Mammary epithelial cell (primary cell): Measurements from ENCODE around the gene ZNF273.

Experiments used
- EZH2 ChIP-seq: IDR thresholded peaks from 2 replicates; pipeline ENCODE4 v1.6.1; 2012; ENCODE audit warnings: low read length, inconsistent platforms, borderline replicate concordance
- TF ChIP-seq, protein P1 (sequence below), 2 donors: IDR thresholded peaks in 1 of 2; conservative IDR thresholded peaks in 1 of 2; 2 replicates each; pipeline ENCODE4 v1.5.1; 2011 to 2012; ENCODE audit warnings: inconsistent platforms in 2 of 2, low read length in 2 of 2, mild to moderate bottlenecking in 2 of 2, control low read depth in 1 of 2, low read depth in 1 of 2; ENCODE audit not compliant: insufficient read depth in 1 of 2; ENCODE audit errors: extremely low read depth in 1 of 2

DNA sequence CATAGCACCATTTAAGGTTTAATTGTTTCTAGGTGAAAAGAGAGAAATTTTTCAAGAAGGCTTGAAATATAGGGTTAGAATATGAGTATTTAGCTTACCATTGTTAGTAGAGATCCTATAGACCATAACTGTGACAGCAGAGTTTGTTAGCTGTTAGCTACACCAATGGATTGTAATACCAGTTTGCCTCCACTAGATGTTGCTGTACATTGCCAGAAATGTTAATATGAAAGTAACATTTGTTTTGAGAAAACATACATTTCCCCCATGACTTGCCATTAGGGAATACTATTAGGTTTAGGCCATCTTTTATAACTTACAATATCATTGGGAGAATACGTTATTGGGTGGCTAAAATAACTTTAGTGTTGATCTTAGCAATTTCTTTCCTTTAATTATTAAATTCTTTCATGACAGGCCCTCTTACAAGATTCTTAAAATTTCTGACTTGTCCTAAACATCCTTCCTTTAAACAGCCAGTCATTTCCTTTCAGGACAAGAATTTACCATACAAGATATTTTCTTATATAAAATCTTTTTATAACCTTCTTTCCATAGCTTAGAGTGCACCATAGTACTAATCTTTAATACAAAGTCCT, 48.3 kb downstream of the ZNF273 start:
- TF ChIP-seq, protein P1, sequence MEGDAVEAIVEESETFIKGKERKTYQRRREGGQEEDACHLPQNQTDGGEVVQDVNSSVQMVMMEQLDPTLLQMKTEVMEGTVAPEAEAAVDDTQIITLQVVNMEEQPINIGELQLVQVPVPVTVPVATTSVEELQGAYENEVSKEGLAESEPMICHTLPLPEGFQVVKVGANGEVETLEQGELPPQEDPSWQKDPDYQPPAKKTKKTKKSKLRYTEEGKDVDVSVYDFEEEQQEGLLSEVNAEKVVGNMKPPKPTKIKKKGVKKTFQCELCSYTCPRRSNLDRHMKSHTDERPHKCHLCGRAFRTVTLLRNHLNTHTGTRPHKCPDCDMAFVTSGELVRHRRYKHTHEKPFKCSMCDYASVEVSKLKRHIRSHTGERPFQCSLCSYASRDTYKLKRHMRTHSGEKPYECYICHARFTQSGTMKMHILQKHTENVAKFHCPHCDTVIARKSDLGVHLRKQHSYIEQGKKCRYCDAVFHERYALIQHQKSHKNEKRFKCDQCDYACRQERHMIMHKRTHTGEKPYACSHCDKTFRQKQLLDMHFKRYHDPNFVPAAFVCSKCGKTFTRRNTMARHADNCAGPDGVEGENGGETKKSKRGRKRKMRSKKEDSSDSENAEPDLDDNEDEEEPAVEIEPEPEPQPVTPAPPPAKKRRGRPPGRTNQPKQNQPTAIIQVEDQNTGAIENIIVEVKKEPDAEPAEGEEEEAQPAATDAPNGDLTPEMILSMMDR (conservative IDR thresholded peaks at IDR 0.05 in 1 of 2, IDR thresholded peaks at IDR 0.05 in 1 of 2; ENCODE audit: extremely low read depth in 1 of 2, insufficient read depth in 1 of 2, low read depth in 1 of 2, low read length in 2 of 2), result peak; percentile 69 to 78
- no peak for TF ChIP-seq EZH2
